SIG-M5 treated with dmso at 0.1 percent for 504 hours (cell line): Measurements from ENCODE around the gene SND1.
"Not testable (repeated sequence)": the region's sequence is repeated elsewhere in the genome, so short reads cannot be mapped to it uniquely, and the experiment has no call there.

Experiments used
- DNase-seq: peaks from one replicate; lab custom pipeline; 2025; ENCODE audit not compliant: unreplicated experiment; lab: John Stamatoyannopoulos, UW

The SND1 gene

GRCh38 chr7:127902753-127903152 lies 250.8 kb downstream of the SND1 start:
- DNase-seq: not testable (repeated sequence)

GRCh38 chr7:127903892-127904669 lies 252.1 kb downstream of the SND1 start:
- DNase-seq: no peak

GRCh38 chr7:127904670-127904985 lies 252.6 kb downstream of the SND1 start:
- DNase-seq: no peak

- no peak for DNase-seq
Measured at GRCh38 chr7:127905021-127905420, 253.0 kb downstream of the SND1 start.

GRCh38 chr7:127905491-127906330 lies 253.7 kb downstream of the SND1 start:
- DNase-seq: no peak

GRCh38 chr7:127907110-127908040 lies 255.4 kb downstream of the SND1 start:
- DNase-seq: no peak

GRCh38 chr7:127908430-127909258 lies 256.6 kb downstream of the SND1 start:
- no peak for DNase-seq

- DNase-seq: no peak
Measured at GRCh38 chr7:127909424-127910152, 257.6 kb downstream of the SND1 start.

- DNase-seq: no peak
Measured at GRCh38 chr7:127910670-127911069, 258.7 kb downstream of the SND1 start.

GRCh38 chr7:127911968-127912511 lies 260.0 kb downstream of the SND1 start:
- DNase-seq: no peak

GRCh38 chr7:127912901-127913300 lies 260.9 kb downstream of the SND1 start:
- no peak for DNase-seq

- no peak for DNase-seq
Measured at GRCh38 chr7:127913686-127914085, 261.7 kb downstream of the SND1 start.

GRCh38 chr7:127914693-127915092 lies 262.7 kb downstream of the SND1 start:
- no peak for DNase-seq

GRCh38 chr7:127916735-127917134 lies 264.7 kb downstream of the SND1 start:
- no peak for DNase-seq

- DNase-seq: no peak
Measured at GRCh38 chr7:127918130-127918529, 266.1 kb downstream of the SND1 start.

GRCh38 chr7:127920787-127921438 lies 268.9 kb downstream of the SND1 start:
- peak; percentile 28 for DNase-seq

GRCh38 chr7:127922656-127923055 lies 270.7 kb downstream of the SND1 start:
- no peak for DNase-seq

GRCh38 chr7:127924874-127925273 lies 272.9 kb downstream of the SND1 start:
- DNase-seq: no peak

GRCh38 chr7:127927348-127927696 lies 275.3 kb downstream of the SND1 start:
- no peak for DNase-seq
